Mesenchymal stem cell (in vitro differentiated cells and primary cell): ENCODE data around the gene SURF2.

ENCODE experiments used
- DNase-seq: peaks from one replicate; pipeline ENCODE4 v3.0.0-alpha.2; 2013
- H2AFZ ChIP-seq: one replicate; pipeline ENCODE4 v1.6.1; 2013; ENCODE audit warnings: low read depth, mild to moderate bottlenecking, control low read depth, inconsistent platforms, low read length, moderate library complexity
- H2AK5ac ChIP-seq: 2 replicates; pipeline ENCODE4 v1.6.1; 2013; ENCODE audit warnings: low read length, moderate library complexity, mild to moderate bottlenecking, inconsistent platforms; ENCODE audit not compliant: severe bottlenecking
- H2BK120ac ChIP-seq: one replicate; pipeline ENCODE4 v1.6.1; 2013; ENCODE audit warnings: low read depth, mild to moderate bottlenecking, inconsistent platforms, low read length, moderate library complexity
- H2BK12ac ChIP-seq, 2 experiments: one replicate each; pipeline ENCODE4 v1.6.1; 2013; ENCODE audit warnings: inconsistent platforms in 2 of 2, low read length in 2 of 2, mild to moderate bottlenecking in 2 of 2, moderate library complexity in 2 of 2, control low read depth in 1 of 2
- H2BK15ac ChIP-seq: one replicate; pipeline ENCODE4 v1.6.1; 2013; ENCODE audit warnings: mild to moderate bottlenecking, low read depth, inconsistent platforms; ENCODE audit not compliant: poor library complexity, severe bottlenecking
- H2BK5ac ChIP-seq: 2 replicates; pipeline ENCODE4 v1.6.1; 2013; ENCODE audit warnings: low read depth, mild to moderate bottlenecking, low read length, control low read depth, inconsistent platforms; ENCODE audit not compliant: poor library complexity, severe bottlenecking
- H3K14ac ChIP-seq, 2 experiments: one replicate each; pipeline ENCODE4 v1.6.1; 2013; ENCODE audit warnings: inconsistent platforms in 2 of 2, low read length in 2 of 2, control low read depth in 1 of 2, mild to moderate bottlenecking in 1 of 2, moderate library complexity in 1 of 2
- H3K18ac ChIP-seq, 2 experiments: one replicate each; pipeline ENCODE4 v1.6.1; 2013; ENCODE audit warnings: inconsistent platforms in 2 of 2, low read length in 2 of 2, control low read depth in 1 of 2, low read depth in 1 of 2, mild to moderate bottlenecking in 1 of 2
- H3K23ac ChIP-seq, 2 experiments: one replicate each; pipeline ENCODE4 v1.6.1; 2013; ENCODE audit warnings: inconsistent platforms in 2 of 2, low read length in 2 of 2, mild to moderate bottlenecking in 2 of 2, moderate library complexity in 2 of 2, control low read depth in 1 of 2
- H3K27ac ChIP-seq: 2 replicates; pipeline ENCODE4 v1.5.1; 2013; ENCODE audit warnings: mild to moderate bottlenecking, moderate library complexity, low read length, control low read depth, inconsistent platforms; ENCODE audit not compliant: poor library complexity, severe bottlenecking
- H3K27me3 ChIP-seq, 2 experiments: 2 replicates each; pipeline versions ENCODE4 v1.6.1 to v1.7.0; 2013; ENCODE audit warnings: low read length in 2 of 2, mild to moderate bottlenecking in 2 of 2, moderate library complexity in 2 of 2, control low read depth in 1 of 2, inconsistent platforms in 1 of 2; ENCODE audit not compliant: control insufficient read depth in 1 of 2, insufficient read depth in 1 of 2
- H3K36me3 ChIP-seq, 2 experiments: 2 replicates each; pipeline versions ENCODE4 v1.6.1 to v1.7.0; 2013; ENCODE audit warnings: low read length in 2 of 2, control low read depth in 1 of 2, inconsistent platforms in 1 of 2, low read depth in 1 of 2, mild to moderate bottlenecking in 1 of 2; ENCODE audit not compliant: insufficient read depth in 2 of 2, control insufficient read depth in 1 of 2
- H3K4ac ChIP-seq, 2 experiments: one replicate each; pipeline ENCODE4 v1.6.1; 2013; ENCODE audit warnings: inconsistent platforms in 2 of 2, low read length in 2 of 2, mild to moderate bottlenecking in 2 of 2, moderate library complexity in 2 of 2, control low read depth in 1 of 2, low read depth in 1 of 2
- H3K4me1 ChIP-seq: 2 replicates; pipeline ENCODE4 v1.6.1; 2013; ENCODE audit warnings: low read depth, low read length, control low read depth; ENCODE audit not compliant: control insufficient read depth, insufficient read depth
- H3K4me2 ChIP-seq: 2 replicates; pipeline ENCODE4 v1.6.1; 2013; ENCODE audit warnings: low read length, mild to moderate bottlenecking, inconsistent platforms; ENCODE audit not compliant: poor library complexity, severe bottlenecking
- H3K4me3 ChIP-seq, 2 experiments: 2 replicates each; pipeline versions ENCODE4 v1.5.1 to v1.7.0; 2013; ENCODE audit warnings: low read length in 2 of 2, mild to moderate bottlenecking in 2 of 2, control low read depth in 1 of 2, low read depth in 1 of 2; ENCODE audit not compliant: insufficient read depth in 1 of 2
- H3K79me1 ChIP-seq: replicated peaks from 2 replicates; pipeline ENCODE4 v1.6.1; 2013; ENCODE audit warnings: mild to moderate bottlenecking, control low read depth, low read length, inconsistent platforms; ENCODE audit not compliant: poor library complexity, severe bottlenecking
- H3K9ac ChIP-seq: 2 replicates; pipeline ENCODE4 v1.7.0; 2013; ENCODE audit warnings: mild to moderate bottlenecking, low read length, moderate library complexity
- H3K9me3 ChIP-seq: 2 replicates; pipeline ENCODE4 v1.7.0; 2013; ENCODE audit warnings: mild to moderate bottlenecking, low read length; ENCODE audit not compliant: control insufficient read depth
- H4K8ac ChIP-seq: one replicate; pipeline ENCODE4 v1.6.1; 2013; ENCODE audit warnings: inconsistent platforms, mild to moderate bottlenecking, low read length, moderate library complexity
- H4K91ac ChIP-seq: one replicate; pipeline ENCODE4 v1.6.1; 2013; ENCODE audit warnings: mild to moderate bottlenecking, low read length, inconsistent platforms
- WGBS: methylation state at CpG from one replicate; pipeline ENCODE4 v1.1.7; 2013; ENCODE audit warnings: mixed read lengths; 5-methylcytosine and 5-hydroxymethylcytosine counted together

SURF2 gene

DNA sequence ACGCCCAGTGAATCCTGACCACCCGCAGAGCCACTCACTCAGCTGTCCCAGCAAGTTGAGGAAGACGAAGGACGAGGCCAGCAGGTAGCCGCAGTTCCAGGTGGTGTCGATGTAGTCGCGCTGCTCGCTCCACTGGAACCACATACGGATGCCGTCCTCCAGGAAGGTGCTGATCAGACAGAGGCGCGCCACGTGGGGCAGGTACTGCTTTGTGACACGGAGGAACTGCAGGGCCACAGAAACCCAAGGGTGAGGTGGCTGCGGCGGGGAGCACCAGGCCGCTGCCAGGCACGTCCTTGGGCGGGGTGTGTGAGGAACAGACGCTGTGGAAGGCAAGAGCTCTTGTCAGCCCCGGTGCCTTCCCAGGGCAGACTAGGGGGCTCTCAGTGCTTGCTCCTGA, 10.9 kb downstream of the SURF2 start:
- no peak overlapping the region for H3K27ac ChIP-seq
- no peak overlapping the region for H2AFZ ChIP-seq
- H2BK120ac ChIP-seq, result no peak overlapping the region
- no peak overlapping the region for H4K91ac ChIP-seq
- no peak overlapping the region for H2BK12ac ChIP-seq
- no peaks in the 10 kb centered on the region for H3K27me3 ChIP-seq
- no peak overlapping the region for H3K4ac ChIP-seq
- no peak for DNase-seq
- H3K79me1 ChIP-seq, result peaks cover 12% of the 10 kb centered on the region
- WGBS, result 97% methylated on average over 22 of the region's 22 CpGs
- no peak overlapping the region for H3K4me2 ChIP-seq
- H3K23ac ChIP-seq, result no peak overlapping the region
- H3K9ac ChIP-seq, result no peak overlapping the region
- H3K4me3 ChIP-seq, result no peak overlapping the region
- H2BK5ac ChIP-seq, result no peak overlapping the region
- H2AK5ac ChIP-seq, result no peak overlapping the region
- no peaks in the 10 kb centered on the region for H3K9me3 ChIP-seq
- H3K14ac ChIP-seq, result no peak overlapping the region
- H3K18ac ChIP-seq, result no peak overlapping the region
- peaks cover 59% of the 10 kb centered on the region for H3K4me1 ChIP-seq
- H2BK15ac ChIP-seq, result no peak overlapping the region
- no peak overlapping the region for H4K8ac ChIP-seq
- H3K36me3 ChIP-seq, result peaks cover 78 to 90% of the 10 kb centered on the region in 2 experiments

DNA sequence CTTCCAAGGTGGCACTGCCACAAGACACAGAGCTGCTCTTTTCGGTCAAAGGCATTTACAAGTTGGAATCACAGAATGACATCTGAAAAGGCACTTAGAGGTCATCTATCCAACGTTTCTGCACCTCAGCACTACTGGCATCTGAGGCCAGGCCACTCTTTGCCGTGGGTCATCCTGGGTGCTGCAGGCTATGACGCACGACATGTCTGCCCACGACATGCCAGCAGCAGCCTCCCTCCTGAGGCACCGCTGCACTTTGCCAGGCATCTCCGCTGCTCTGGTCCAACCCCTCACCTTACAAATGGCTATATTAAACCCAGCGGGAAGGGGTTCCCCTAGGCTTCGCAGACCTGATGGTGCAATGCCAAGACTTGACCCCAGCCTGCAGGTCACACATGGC, 11.4 kb downstream of the SURF2 start:
- Histone ChIP-seq H2BK12ac (no peak overlapping the region), H3K23ac (no peak overlapping the region), H3K14ac (no peak overlapping the region), H2AK5ac (no peak overlapping the region), H2AFZ (no peak overlapping the region), H3K9ac (peak overlapping the region; percentile 36), H2BK15ac (no peak overlapping the region), H4K8ac (no peak overlapping the region), H3K27ac (no peak overlapping the region), H3K4me3 (no peak overlapping the region), H3K4me2 (no peak overlapping the region), H3K18ac (no peak overlapping the region), H4K91ac (no peak overlapping the region), H2BK120ac (no peak overlapping the region), H3K79me1 (peaks cover 8% of the 10 kb centered on the region), H3K4ac (no peak overlapping the region), H2BK5ac (no peak overlapping the region), H3K9me3 (no peaks in the 10 kb centered on the region), H3K4me1 (peaks cover 57% of the 10 kb centered on the region), H3K27me3 (no peaks in the 10 kb centered on the region), H3K36me3 (peaks cover 77 to 90% of the 10 kb centered on the region in 2 experiments)
- WGBS, result 96% methylated on average over 10 of the region's 10 CpGs
- DNase-seq, result no peak

DNA sequence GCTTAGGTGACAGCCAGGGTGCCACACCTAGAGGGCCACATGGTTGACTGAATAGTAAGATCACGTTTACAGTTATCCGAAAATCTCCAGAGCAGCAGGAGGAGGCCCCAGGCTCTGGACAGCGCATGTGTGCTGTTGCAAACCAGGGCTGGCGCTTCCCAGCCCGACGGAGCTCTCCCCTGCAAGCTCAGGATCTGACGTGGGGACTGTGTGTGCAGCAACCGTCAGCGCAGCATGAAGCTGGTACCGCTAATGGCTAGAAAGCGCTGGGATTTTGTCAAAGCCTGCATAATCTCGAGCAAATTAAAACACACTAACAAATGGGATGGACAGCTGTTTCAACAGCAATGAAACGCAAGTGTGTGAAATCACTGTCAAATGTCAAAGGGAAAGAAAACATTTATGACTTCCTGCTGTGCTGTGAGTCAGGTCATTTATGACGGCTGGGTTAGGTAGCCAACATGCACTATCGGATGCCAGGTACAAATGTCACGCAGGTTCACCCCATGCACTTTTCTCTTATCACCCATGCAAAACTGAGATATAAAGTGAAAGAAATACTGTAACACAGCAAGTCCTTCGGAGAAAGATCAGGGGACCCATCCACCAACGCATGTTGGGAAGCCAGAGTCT, 12.0 kb downstream of the SURF2 start:
- H3K4me2 ChIP-seq, result peak overlapping the region; percentile 34
- H4K91ac ChIP-seq, result no peak overlapping the region
- no peak overlapping the region for H2BK12ac ChIP-seq
- no peak overlapping the region for H4K8ac ChIP-seq
- no peaks in the 10 kb centered on the region for H3K27me3 ChIP-seq
- no peak overlapping the region for H3K27ac ChIP-seq
- no peak overlapping the region for H2AK5ac ChIP-seq
- peaks cover 60% of the 10 kb centered on the region for H3K4me1 ChIP-seq
- H3K9ac ChIP-seq, result peak overlapping the region; percentile 36
- no peak overlapping the region for H2BK120ac ChIP-seq
- no peak for DNase-seq
- H3K9me3 ChIP-seq, result no peaks in the 10 kb centered on the region
- no peak overlapping the region for H3K14ac ChIP-seq
- H3K36me3 ChIP-seq, result peaks cover 78 to 89% of the 10 kb centered on the region in 2 experiments
- no peak overlapping the region for H2BK15ac ChIP-seq
- no peak overlapping the region for H2AFZ ChIP-seq
- peaks cover 5% of the 10 kb centered on the region for H3K79me1 ChIP-seq
- no peak overlapping the region for H2BK5ac ChIP-seq
- H3K4me3 ChIP-seq, result peak overlapping the region in 1 of 2 experiments; percentile 43
- H3K18ac ChIP-seq, result no peak overlapping the region
- H3K23ac ChIP-seq, result no peak overlapping the region
- 76% methylated on average over 18 of the region's 18 CpGs for WGBS
- H3K4ac ChIP-seq, result no peak overlapping the region

DNA sequence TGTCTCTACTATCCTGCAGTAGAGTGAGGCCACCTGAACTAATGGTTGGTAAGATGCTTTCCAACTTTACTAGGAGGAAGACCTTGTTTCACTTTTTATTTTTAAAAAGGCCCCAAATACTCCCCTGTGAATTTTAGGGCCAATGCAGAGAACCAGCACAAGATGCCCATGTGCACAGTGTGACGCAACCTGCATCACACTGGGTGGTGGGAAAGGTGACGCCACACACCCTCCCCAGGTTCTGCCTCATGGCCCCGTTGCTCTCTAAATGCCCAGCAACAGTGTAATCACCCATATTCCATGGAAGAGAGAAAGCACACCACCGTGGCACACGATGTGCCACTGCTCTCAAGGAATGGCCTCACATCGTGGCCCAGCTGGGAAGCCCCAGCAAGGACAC, 13.1 kb downstream of the SURF2 start:
- Histone ChIP-seq H2AFZ (no peak overlapping the region), H2BK5ac (no peak overlapping the region), H3K18ac (no peak overlapping the region), H3K9me3 (no peaks in the 10 kb centered on the region), H2AK5ac (no peak overlapping the region), H3K4me2 (no peak overlapping the region), H3K27ac (no peak overlapping the region), H3K14ac (no peak overlapping the region), H3K27me3 (no peaks in the 10 kb centered on the region), H3K4me3 (no peak overlapping the region), H3K9ac (peak overlapping the region; percentile 36), H4K91ac (no peak overlapping the region), H4K8ac (no peak overlapping the region), H2BK120ac (no peak overlapping the region), H2BK12ac (no peak overlapping the region), H3K36me3 (peaks cover 70 to 80% of the 10 kb centered on the region in 2 experiments), H3K23ac (no peak overlapping the region), H3K4me1 (peaks cover 63% of the 10 kb centered on the region), H3K79me1 (peaks cover 2% of the 10 kb centered on the region), H3K4ac (no peak overlapping the region), H2BK15ac (no peak overlapping the region)
- no peak for DNase-seq
- WGBS, result 88% methylated on average over 6 of the region's 6 CpGs
